T-helper 2 cell treated with Interferon-gamma antibody and Interleukin-4, amounts not matched to agents 100 ng/mL and 5 ng/mL, for 36 hours (primary cell): Measurements from ENCODE around the gene SPARCL1. TPM values are rescaled to one million over a fixed set of nuclear protein-coding genes. Genes with fewer than 3 reads are reported as not detected.
"Not testable (repeated sequence)": the region's sequence is repeated elsewhere in the genome, so short reads cannot be mapped to it uniquely, and the experiment has no call there.

Experiments used
- intact Hi-C: fragments of 100-400 bp; cut with micrococcal nuclease; formaldehyde crosslinking; loops from one replicate; pipeline ENCODE4 v1.15.1; 2023
- total RNA-seq: library from RNA; stranded (reverse); gene quantifications from 2 replicates; pipeline ENCODE4 v1.2.3, GENCODE V29; 2022

The SPARCL1 gene
- total RNA-seq, 1 donor from 2014 or later, result not detected

DNA sequence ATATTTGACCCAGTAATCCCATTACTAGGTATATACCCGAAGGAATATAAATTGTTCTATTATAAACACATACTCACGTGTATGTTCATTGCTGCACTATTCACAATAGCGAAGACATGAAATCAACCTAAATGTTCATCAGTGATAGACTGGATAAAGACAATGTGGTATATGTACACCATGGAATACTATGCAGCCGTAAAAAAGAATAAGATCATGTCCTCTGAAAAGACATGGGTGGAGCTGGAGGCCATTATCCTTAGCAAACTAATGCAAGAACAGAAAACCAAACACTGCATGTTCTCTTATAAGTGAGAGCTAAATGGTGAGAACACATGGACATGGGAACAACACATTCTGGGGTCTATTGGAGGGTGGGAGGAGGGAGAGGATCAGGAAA lies 70.3 kb downstream of the SPARCL1 start:
- intact Hi-C loops, result no loop called here

DNA sequence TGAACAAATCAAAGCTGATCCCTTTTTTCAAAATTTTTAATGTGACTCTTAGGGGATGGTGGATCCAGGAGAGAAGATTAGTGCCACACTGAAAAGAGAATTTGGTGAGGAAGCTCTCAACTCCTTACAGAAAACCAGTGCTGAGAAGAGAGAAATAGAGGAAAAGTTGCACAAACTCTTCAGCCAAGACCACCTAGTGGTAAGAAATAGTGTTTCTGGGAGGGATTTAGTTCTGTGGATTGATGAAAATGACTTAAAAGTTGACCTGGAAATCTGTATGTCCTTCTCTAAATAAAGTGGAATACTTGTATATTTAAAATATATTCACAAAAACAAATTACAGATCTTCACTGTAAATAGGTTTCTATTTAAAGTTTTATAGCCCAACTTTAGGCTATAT lies 77.6 kb downstream of the SPARCL1 start:
- intact Hi-C loops, result no loop called here

DNA sequence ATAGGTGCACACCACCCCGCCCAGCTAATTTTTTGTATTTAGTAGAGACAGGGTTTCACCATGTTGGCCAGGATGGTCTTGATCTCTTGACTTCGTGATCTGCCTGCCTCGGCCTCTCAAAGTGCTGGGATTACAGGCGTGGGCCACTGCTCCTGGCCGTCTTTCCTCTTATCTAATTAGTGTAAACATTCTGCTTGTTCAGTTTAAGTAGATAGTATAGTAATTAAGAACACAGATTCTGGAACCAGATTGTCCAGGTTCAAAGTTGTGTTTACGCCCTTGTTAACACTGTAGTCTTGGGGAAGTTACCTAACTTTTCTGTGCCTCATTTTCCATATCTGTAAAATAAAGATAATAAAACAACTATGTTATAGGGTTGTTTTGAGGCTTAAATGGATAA lies 82.8 kb downstream of the SPARCL1 start:
- intact Hi-C loops, result not testable (repeated sequence)

DNA sequence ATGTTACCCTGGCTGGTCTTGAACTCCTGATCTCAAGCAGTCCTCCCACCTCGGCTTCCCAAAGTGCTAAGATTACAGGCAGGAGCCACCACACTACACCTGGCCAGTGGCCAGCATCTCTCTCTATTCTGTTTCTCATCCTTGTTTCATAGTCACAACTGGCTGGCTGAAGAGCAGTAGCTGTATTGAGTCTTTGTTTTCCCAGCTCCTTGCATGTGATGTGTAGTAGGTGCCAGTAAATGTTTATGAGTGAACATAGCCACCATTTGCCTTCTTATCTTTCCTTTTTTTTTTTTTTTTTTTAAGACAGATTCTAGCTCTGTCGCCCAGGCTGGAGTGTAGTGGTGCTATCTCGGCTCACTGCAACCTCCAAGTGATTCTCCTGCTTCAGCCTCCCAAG lies 83.2 kb downstream of the SPARCL1 start:
- intact Hi-C loops, result no loop called here

DNA sequence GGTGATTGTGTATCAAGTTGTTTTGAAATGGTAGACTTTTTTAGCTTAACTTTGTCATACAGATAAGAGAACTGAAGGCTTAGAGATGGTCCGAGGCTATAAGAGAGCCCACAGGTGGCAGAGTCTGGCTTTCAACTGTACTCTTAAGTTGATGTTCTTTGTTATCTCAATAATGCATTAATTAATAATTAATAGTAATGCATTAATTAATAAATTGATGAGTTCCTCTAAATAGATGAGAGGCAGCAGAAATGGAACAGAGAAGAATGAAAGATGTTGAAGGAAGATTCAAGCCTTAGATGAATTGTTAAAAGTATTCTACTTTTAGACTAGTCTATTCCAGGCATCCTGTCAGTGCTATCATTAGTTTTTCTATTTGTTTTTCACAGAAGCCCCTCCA lies 84.4 kb downstream of the SPARCL1 start:
- intact Hi-C loops, result no loop called here

DNA sequence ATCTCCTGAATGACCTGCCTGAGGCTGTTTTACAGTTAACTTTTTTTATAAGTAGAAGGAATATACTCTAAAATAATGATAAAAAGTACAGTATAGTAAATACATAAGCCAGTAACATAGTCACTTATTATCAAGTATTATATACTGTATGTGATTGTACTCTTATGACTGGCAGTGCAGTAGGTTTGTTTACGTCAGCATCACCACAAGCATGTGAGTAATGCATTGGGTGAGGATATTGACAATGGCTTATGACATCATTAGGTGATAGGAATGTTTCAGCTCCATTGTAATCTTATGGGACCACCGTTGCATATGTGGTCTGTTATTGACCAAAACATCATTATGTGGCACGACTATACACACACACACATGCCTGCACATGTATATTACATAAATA lies 86.3 kb downstream of the SPARCL1 start:
- intact Hi-C loops, result no loop called here

DNA sequence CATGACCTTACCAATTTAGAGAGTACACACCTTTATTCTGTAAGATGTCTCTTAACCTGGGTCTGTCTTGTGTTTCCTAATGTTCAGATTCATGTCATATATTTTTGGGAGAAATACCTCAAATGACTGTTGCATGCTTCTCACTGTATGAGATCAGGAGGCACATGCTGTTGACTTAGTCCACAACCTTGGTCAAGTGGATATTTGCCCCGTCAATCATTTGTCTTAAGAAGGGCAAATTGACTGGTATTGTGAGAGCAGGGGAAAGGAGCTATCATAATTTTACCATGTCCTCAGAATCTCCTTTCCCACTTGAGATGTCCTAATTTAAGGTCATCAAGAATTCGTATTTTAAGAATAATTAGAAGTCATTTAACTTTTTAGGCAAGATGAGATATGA lies 95.8 kb downstream of the SPARCL1 start:
- intact Hi-C loops, result no loop called here

DNA sequence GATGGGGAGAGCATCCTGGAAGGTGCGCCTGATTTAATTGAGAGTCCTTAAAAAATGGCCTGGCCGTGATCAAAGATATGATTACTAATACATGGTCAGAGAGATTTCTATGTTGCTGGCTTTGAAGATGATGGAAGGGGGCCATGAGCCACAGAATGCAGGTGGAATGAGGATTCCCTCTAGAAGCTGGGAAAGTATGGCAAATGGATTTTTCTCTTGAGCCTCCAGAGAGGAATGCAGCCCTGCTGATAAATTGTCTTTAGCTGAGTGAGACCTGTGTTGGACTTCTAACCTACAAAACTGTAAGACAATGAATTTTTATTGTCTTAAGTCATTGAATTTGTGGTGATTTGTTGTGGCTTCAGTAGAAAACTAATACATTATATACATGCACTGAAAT lies 99.1 kb downstream of the SPARCL1 start:
- intact Hi-C loops, result no loop called here

DNA sequence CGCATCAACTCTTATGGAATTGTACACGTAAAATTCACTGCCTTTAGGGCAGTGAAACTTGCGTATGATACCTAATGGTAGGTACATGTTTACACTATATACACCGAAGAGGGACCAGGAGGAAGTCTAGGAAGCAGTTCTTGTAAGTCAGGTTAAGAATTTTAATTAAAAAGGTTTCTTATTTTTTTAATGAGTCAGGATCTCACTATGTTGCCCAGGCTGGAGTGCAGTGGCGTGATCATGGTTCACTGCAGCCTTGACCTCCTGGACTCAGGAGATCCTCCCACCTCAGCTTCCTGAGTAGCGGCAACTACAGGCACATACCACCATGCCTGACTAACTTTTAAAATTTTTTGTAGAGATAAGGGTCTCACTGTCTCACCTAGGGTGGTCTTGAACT lies 100.2 kb downstream of the SPARCL1 start:
- intact Hi-C loops, result loop anchor here (10.0 kb wide), 1 partner anchor 54 kb away; no protein-coding TSS in a partner anchor

DNA sequence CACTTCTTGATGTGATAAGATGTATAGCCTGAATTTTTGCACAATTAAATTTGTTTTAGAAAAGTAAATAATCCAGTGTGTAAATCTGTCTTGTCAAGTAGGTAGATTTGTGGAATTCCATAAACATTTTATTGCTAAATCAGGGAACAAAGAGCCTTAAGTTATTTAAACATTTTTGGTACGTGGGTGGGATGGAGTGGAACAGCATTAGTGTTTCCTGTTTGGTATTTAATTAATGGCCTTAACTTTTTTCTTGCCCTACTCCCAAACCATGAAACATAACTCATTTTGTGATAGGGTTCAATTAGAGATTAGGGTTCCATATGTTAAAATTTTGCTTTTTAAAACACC lies 101.7 kb downstream of the SPARCL1 start:
- intact Hi-C loops, result loop anchor here (10.0 kb wide), 1 partner anchor 53 kb away; no protein-coding TSS in a partner anchor

DNA sequence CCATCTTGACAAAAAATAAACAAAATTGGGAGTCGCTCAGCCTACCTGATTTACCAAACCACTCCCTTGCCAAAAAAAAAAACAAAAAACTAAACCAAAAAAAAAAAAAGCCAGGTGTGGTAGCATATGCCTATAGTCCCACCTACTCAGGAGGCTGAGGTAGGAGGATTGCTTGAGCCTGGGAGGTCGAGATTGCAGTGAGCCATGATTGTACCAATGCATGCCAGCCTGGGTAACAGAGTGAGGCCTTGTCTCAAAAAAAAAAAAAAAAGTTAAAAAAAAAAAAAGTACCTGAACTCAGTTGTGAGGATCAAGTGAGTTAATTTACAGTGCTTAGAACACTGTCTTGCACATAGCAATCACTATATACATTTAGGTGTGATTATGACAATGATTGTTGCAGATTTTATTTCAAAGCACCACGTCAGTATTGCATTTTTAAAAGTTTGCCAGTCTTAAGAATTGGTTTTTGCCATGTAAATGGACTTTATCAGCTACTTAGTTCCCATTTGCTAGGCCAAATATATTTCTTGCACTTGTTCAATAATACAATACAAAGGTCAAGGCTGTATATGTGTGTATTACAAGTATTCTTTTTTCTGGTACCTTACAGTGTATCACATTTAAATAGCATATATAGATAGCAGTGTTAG lies 102.2 kb downstream of the SPARCL1 start:
- intact Hi-C loops, result loop anchor here (10.0 kb wide), 1 partner anchor 52 kb away; no protein-coding TSS in a partner anchor

DNA sequence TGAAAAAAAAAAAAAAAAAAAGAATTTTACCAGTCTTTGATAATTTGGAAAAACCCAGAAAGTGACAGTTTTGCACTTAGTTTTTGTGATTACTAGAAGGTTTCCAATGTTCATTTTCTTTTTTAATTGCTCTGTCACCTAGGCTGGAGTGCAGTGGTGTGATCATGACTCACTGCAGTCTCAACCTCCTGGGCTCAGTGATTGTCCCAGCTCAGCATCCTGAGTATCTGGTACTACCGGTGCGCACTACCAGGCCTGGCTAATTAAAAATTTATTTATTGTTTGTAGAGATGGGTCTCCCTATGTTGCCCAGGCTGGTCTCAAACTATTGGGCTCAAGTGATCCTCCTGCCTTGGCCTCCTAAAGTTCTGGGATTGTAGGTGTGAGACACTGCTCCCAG lies 103.5 kb downstream of the SPARCL1 start:
- intact Hi-C loops, result loop anchor here (10.0 kb wide), 1 partner anchor 51 kb away; no protein-coding TSS in a partner anchor

DNA sequence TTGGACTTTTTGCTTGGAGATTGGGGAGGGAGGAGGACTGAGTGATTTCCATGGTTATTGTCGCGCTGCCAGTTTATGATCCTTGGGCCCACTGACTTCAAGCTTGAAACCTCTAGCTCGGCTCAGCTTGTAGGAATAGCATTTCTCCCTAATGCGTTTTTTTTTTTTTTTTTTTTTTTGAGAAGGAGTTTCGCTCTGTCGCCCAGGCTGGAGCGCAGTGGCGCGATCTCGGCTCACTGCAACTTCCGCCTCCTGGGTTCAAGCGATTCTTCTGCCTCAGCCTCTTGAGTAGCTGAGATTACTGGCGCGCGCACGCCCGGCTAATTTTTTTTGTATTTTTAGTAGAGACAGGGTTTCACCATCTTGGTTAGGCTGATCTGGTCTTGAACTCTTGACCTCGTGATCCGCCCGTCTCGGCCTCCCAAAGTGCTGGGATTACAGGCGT lies 105.1 kb downstream of the SPARCL1 start:
- intact Hi-C loops, result loop anchor here (5.0 to 10.0 kb wide), 2 partner anchors 49 to 1688 kb away; partner anchors contain the start of gene TIGD2

Other genes with a start within 250 kb of the SPARCL1 start
- 0.25 and 0.41 TPM in 2 replicates for gene HSD17B13, start 206.5 kb downstream of the SPARCL1 start, total RNA-seq
- 27.8 and 28.6 TPM in 2 replicates for gene HSD17B11, start 138.2 kb downstream of the SPARCL1 start, total RNA-seq
- gene NUDT9, start 106.8 kb downstream of the SPARCL1 start, total RNA-seq, result 11.4 and 13.1 TPM in 2 replicates
- not detected in 2 replicates for gene DSPP, start 79.2 kb upstream of the SPARCL1 start, total RNA-seq
- gene DMP1, start 120.9 kb upstream of the SPARCL1 start, total RNA-seq, result not detected in 2 replicates